K562 (cell line): Measurements from ENCODE around the gene CACNA1I. TPM values are rescaled to one million over a fixed set of nuclear protein-coding genes. Genes with fewer than 3 reads are reported as not detected.

Experiments
- ATAC-seq: fragments of 200-7000 bp; cut with Tn5 transposase; 3 replicates; pipeline ENCODE4 v1.9.1; 2020; ENCODE audit warnings: moderate library complexity
- BruUV-seq: library from RNA; stranded (reverse); fragments of 400-500 nt; replicated peaks from 2 replicates; lab custom pipeline; 2021; lab: Mats Ljungman, UMichigan
- CTCF ChIA-PET: fragments of 300-600 bp; formaldehyde crosslinking; extraction: SDS; loops from one replicate; lab custom pipeline; 2021; ENCODE audit warnings: low intra/inter-chr PET ratio; lab: Yijun Ruan, JAX
- POLR2A ChIA-PET: fragments of 300-600, 350-650 bp; sonication (Branson Sonifier 250); formaldehyde crosslinking; extraction: SDS; loops from one replicate; lab custom pipeline; 2021; ENCODE audit warnings: antibody characterized with exemption, inconsistent platforms; lab: Yijun Ruan, JAX
- DNase-seq, 4 experiments: peaks; one replicate each; pipeline versions ENCODE4 v3.0.0 to v3.0.0-alpha.2; 2011 to 2018; ENCODE audit warnings: low spot score in 3 of 4, mixed read lengths in 3 of 4; ENCODE audit errors: extremely low read depth in 1 of 4
- FAIRE-seq: peaks from 2 replicates; lab custom pipeline; 2011; peaks lifted over from hg19 to GRCh38; lab: Jason Lieb, UNC
- H2AFZ ChIP-seq: 2 replicates; pipeline ENCODE4 v1.6.0; 2011; ENCODE audit warnings: low read depth, low read length, control low read depth, inconsistent platforms
- H3K27ac ChIP-seq: fragments of 200-600 bp; 3 replicates; pipeline ENCODE4 v1.8.0; 2011; ENCODE audit warnings: low read depth, mild to moderate bottlenecking, control low read depth, inconsistent platforms, low read length, moderate library complexity, mixed read lengths; ENCODE audit errors: extremely low read depth
- H3K27me3 ChIP-seq, 2 experiments: fragments of 300-600 bp in 1 of 2; 2 replicates in 1 of 2; 3 replicates in 1 of 2; pipeline versions ENCODE4 v1.6.0 to v1.8.0; 2011; ENCODE audit warnings: inconsistent platforms in 2 of 2, low read length in 2 of 2, mild to moderate bottlenecking in 1 of 2, mixed read lengths in 1 of 2, moderate library complexity in 1 of 2; ENCODE audit not compliant: control insufficient read depth in 2 of 2, insufficient read depth in 2 of 2
- H3K36me3 ChIP-seq: fragments of 300-600 bp; 3 replicates; pipeline ENCODE4 v1.8.0; 2011; ENCODE audit warnings: mild to moderate bottlenecking, low read length, inconsistent platforms; ENCODE audit not compliant: control insufficient read depth, insufficient read depth
- H3K4me1 ChIP-seq, 2 experiments: fragments of 200-600 bp in 1 of 2; replicated peaks in 1 of 2; 2 replicates in 1 of 2; 3 replicates in 1 of 2; pipeline versions ENCODE4 v1.5.1 to v1.8.0; 2011; ENCODE audit warnings: inconsistent platforms in 2 of 2, low read length in 2 of 2, mild to moderate bottlenecking in 1 of 2, mixed read lengths in 1 of 2, moderate library complexity in 1 of 2; ENCODE audit not compliant: control insufficient read depth in 2 of 2, insufficient read depth in 2 of 2
- H3K4me2 ChIP-seq: 2 replicates; pipeline ENCODE4 v1.6.1; 2011; ENCODE audit warnings: low read length, control low read depth, inconsistent platforms, mixed read lengths; ENCODE audit not compliant: insufficient read depth
- H3K4me3 ChIP-seq: fragments of 200-600 bp; sonication (generic), shearing (Covaris generic); 2 replicates; pipeline ENCODE4 v1.5.1; 2016; ENCODE audit warnings: control low read depth, inconsistent platforms
- H3K79me2 ChIP-seq: fragments of 200-600 bp; 3 replicates; pipeline ENCODE4 v1.8.0; 2011; ENCODE audit warnings: low read length, inconsistent platforms; ENCODE audit not compliant: control insufficient read depth, insufficient read depth
- H3K9ac ChIP-seq, 2 experiments: 2 replicates each; pipeline versions ENCODE4 v1.6.0 to v1.6.1; 2011; ENCODE audit warnings: low read depth in 2 of 2, low read length in 2 of 2, control low read depth in 1 of 2, inconsistent platforms in 1 of 2, mild to moderate bottlenecking in 1 of 2, mixed read lengths in 1 of 2; ENCODE audit not compliant: insufficient read depth in 1 of 2
- H3K9me1 ChIP-seq: one replicate; pipeline ENCODE4 v1.6.0; 2011; ENCODE audit warnings: inconsistent platforms, mild to moderate bottlenecking, low read length, moderate library complexity; ENCODE audit not compliant: control insufficient read depth, insufficient read depth
- H3K9me3 ChIP-seq: replicated peaks from 2 replicates; pipeline ENCODE4 v1.5.1; 2011; ENCODE audit warnings: low read depth, low read length, inconsistent platforms; ENCODE audit not compliant: control insufficient read depth, insufficient read depth
- H4K20me1 ChIP-seq: replicated peaks from 2 replicates; pipeline ENCODE4 v1.6.1; 2011; ENCODE audit warnings: low read length, inconsistent platforms, mixed read lengths; ENCODE audit not compliant: control insufficient read depth, insufficient read depth
- CEBPZ ChIP-seq: fragments of 150-350 bp; IDR thresholded peaks from 2 replicates; pipeline ENCODE4 v1.6.1; 2014; ENCODE audit warnings: low read depth, mild to moderate bottlenecking, low read length, borderline replicate concordance
- ELF2 ChIP-seq: fragments of 250-450 bp; sonication (Bioruptor Pico); IDR thresholded peaks from 2 replicates; pipeline ENCODE4 v1.5.0; 2021; ENCODE audit warnings: mild to moderate bottlenecking
- SAP30 ChIP-seq: fragments of 200-600 bp; sonication (generic); IDR thresholded peaks from 2 replicates; pipeline ENCODE4 v1.6.1; 2012; ENCODE audit warnings: borderline replicate concordance, low read depth, mild to moderate bottlenecking, moderate library complexity, low read length, control low read depth, inconsistent platforms; ENCODE audit not compliant: insufficient read depth, poor library complexity, severe bottlenecking
- ZNF507 ChIP-seq: conservative IDR thresholded peaks from 2 replicates; pipeline ENCODE4 v1.6.1; 2017; ENCODE audit warnings: missing genetic modification characterization, missing compliant biosample characterization
- WGBS: fragments of 100-300 bp; shearing (Covaris generic); methylation state at CpG from one replicate; pipeline ENCODE4 v1.1.6; 2016; ENCODE audit warnings: low coverage, mixed read lengths; ENCODE audit not compliant: insufficient coverage; ENCODE audit errors: missing lambda C conversion rate; 5-methylcytosine and 5-hydroxymethylcytosine counted together
- in situ Hi-C: fragments of 300-500 bp; cut with MboI; formaldehyde crosslinking; loops from 4 replicates; pipeline ENCODE4 v1.15.0; 2018; ENCODE audit warnings: inconsistent platforms, mixed read lengths
- intact Hi-C: fragments of 100-400 bp; cut with micrococcal nuclease; formaldehyde crosslinking; loops from 2 replicates; pipeline ENCODE4 v1.14.2; 2022
- polyA plus RNA-seq, 8 experiments: library from polyadenylated mRNA; depleted of rRNA in 4 of 8; stranded (reverse) in 5 of 8; unstranded in 3 of 8; fragments of >200 nt; fragmentation: Nextera tagmentation in 2 of 8; fragmentation: Illumina TruSeq in 1 of 8; extraction: Ambion mirVana in 2 of 8; extraction: Trizol in 1 of 8; gene quantifications; 2 replicates each; pipeline versions ENCODE4 v1.2.1 to v1.2.3, GENCODE V29; 2011 to 2014; ENCODE audit warnings: inconsistent platforms in 1 of 8, missing spikeins in 1 of 8
- total RNA-seq, 7 experiments: library from RNA; depleted of rRNA in 6 of 7; stranded (reverse); fragments of >200 nt in 6 of 7; fragmentation: Illumina TruSeq in 2 of 7; extraction: Trizol in 2 of 7; gene quantifications; 2 replicates each; pipeline versions ENCODE4 v1.2.1 to v1.2.3, GENCODE V29; 2011 to 2021; ENCODE audit warnings: low replicate concordance in 1 of 7

The CACNA1I gene
- total and polyA plus RNA-seq, 9 of the 15 experiments (the other 6 are each of a cell fraction or from before 2014, with no cell fraction given), result 0.01 to 0.79 (median 0.32) TPM; not detected in 1

DNA sequence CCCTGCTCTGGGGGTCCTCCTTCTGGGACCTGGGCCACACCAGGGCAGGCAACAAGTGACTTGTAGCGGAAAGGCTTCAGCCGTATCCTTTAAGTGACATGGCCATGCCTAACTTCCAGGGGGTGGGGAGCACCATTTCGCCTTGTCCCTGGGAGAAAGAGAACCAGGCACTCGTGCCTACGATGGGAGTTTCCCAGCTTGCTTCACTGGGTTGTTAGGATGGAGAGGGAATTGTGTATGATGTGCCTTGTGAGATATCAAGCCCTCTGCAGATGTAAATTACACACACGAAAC lies 151.4 kb downstream of the CACNA1I start:
- ChIA-PET CTCF (no interaction called here), POLR2A (interaction anchor here (0.6 to 0.8 kb wide), 2 partner anchors 145 to 1747 kb away, joined by 3 read pairs; partner anchors contain the start of gene PHF5A)
- Histone ChIP-seq H3K27me3 (no peaks in the 10 kb centered on the region), H3K4me1 (peaks cover 28 to 32% of the 10 kb centered on the region in 2 experiments), H3K9me1 (no peaks in the 10 kb centered on the region), H3K9ac (no peak overlapping the region), H3K9me3 (no peaks in the 10 kb centered on the region), H3K4me2 (no peak overlapping the region), H3K4me3 (no peak overlapping the region), H3K27ac (no peak overlapping the region), H4K20me1 (no peaks in the 10 kb centered on the region), H3K36me3 (no peaks in the 10 kb centered on the region), H3K79me2 (no peaks in the 10 kb centered on the region), H2AFZ (no peak overlapping the region)
- intact Hi-C loops, result no loop called here
- TF ChIP-seq ZNF507 (tag), result no peak
- no peak for TF ChIP-seq ELF2 (CRISPR knock-in tag)
- TF ChIP-seq CEBPZ, result no peak
- no peak for TF ChIP-seq SAP30
- DNase-seq (no peak), FAIRE-seq (no peak), ATAC-seq (no peak)
- in situ Hi-C loops, result no loop called here
- WGBS, result 79% methylated on average over 3 of the region's 6 CpGs
- no TSS peak for BruUV-seq
